ENCODE measurements around the gene KLF16.

KLF16 gene

DNA sequence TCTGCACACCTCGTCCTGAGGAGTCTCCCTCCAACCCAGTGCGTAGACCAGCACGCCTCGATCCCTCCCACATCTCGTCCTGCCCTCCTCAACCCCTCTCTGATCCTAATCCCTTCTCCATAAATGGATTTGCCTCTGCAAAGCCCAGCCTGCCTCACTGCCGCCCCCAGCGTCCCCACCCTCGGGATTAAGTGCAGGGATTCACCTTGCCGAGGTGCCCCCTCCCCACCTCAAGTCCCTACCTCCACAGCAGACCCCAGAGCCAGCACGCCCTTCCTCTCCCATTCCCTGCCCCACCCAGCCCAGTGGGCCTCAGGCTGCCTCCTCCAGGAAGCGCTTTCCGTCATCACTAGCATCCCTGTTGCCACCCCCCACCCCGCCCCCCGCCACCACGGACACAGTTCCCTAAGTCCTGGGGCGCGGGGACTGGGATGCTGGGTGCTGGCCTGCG is 4.0 kb downstream of the KLF16 start:
- Histone ChIP-seq H3K27ac (peak overlapping the region in 14 of 21 experiments; percentile 6 to 99 (median 87)), H3K4me3 (peak overlapping the region in 3 of 7 experiments; percentile 8 to 80 (median 72))

- Histone ChIP-seq H3K4me3 (no peak overlapping the region), H3K27ac (peak overlapping the region in 18 of 21 experiments; percentile 83 to 99 (median 90))
Observed at GRCh38 chr19:1858412-1859081, 4.8 kb downstream of the KLF16 start.

DNA sequence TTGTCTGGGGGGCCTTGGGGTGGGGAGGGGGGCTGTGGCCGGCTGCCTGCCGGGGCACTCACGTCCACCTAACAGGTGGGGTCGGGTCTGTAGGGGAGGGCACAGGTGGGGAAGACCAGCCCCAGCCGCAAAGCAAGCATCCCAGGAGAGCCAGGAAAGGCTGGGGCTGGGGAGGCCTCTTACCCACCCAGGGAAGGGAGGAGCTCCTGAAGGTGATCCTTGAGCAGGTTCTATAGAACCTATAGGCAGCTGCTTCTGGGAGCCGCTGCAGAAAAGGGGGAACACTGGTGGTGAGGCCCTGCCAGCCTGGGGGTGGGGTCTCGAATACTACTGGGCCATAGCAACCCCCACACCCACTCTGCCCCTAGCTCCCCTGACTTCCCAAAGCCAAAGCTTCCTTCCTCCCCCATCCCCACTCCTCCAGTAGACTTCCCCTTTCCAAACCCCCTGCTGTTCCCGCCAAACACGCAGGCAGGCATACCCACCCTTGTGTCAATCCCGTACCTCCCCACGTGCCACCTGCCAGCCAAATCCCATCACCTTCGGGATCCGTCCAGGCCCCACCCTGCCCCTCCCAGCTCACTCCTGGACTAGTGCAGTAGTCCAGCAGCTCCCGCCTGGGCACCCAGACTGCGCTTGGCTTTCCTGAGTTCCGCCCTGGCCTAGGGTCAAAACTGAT is 5.6 kb downstream of the KLF16 start:
- Histone ChIP-seq H3K27ac (peak overlapping the region in 20 of 21 experiments; percentile 79 to 99 (median 90)), H3K4me3 (peak overlapping the region; percentile 34 to 57 (median 38))

DNA sequence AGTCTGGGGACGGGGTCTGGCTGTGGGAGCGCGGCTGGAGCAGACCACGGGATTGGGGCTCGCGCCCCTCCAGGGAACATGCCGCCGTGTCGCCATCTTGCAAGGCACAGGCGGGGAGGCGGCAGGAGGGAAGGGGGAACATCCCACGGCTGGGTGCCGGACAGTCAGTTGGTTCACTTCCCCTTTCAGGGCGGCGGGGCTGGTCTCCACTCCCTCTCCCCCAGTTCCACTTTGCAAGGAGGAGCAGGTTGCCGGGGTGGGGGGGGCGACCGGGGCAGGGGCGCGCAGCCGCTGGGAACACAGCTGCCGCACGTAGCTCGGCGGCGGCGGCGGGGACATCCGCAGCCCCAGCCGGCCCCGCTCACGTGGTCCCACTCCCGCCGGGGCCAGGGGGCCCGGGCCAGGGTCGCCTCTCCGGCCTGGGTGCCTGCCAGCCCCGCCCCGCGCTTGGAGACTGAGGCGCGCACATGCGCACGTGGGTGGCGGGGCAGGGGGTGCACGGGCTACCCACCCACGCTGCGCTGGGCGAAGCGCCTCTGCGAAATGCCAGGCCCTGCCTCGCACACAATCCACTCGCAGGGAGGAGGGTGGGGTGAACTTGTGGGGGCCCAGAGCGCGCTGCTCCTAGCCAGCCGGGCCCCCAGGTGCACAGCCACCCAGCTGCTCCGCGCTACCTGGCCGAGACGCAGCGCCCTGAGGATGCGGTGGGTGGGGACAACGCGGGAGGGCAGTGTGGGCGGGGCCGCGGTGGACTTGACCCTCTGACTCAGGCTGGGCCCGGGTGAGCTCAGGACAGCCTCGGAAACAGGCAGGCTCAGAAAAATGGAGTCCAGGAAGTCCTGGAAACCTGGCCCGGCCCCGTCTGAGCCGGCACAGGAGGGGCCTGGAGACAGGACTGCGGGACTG is 6.4 kb downstream of the KLF16 start:
- H3K4me3 ChIP-seq: peak overlapping the region; percentile 34 to 57 (median 38)
- H3K27ac ChIP-seq: peak overlapping the region; percentile 58 to 99 (median 89)

- Histone ChIP-seq H3K4me3 (peak overlapping the region; percentile 34 to 57 (median 38)), H3K27ac (peak overlapping the region; percentile 58 to 99 (median 89))
Observed at GRCh38 chr19:1856345-1856697, 7.1 kb downstream of the KLF16 start.

DNA sequence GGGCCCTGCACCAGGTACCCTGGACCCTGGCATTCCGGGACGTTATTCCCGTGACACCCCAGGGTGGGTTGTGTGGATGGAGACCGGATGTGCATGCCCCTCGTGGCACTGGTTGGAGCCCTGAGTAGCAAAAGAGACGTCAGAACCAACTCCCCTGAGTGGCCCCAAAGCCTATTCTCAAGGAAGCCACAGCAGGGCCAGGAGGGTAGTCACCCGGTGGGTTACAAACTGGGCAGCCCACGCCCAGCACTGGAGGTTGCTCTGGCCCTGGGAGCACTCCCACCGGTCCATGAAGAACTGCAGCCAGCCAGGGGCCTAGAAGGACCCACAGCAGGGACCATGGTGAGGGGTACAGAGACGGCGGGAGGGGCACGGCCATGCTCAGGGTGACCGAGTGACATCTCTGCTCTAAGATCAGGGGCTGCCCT is 7.5 kb downstream of the KLF16 start:
- H3K27ac ChIP-seq: peak overlapping the region; percentile 27 to 99 (median 89)
- H3K4me3 ChIP-seq: peak overlapping the region; percentile 34 to 57 (median 38)

GRCh38 chr19:1855040-1855827 is 8.1 kb downstream of the KLF16 start:
- Histone ChIP-seq H3K4me3 (peak overlapping the region; percentile 34 to 57 (median 38)), H3K27ac (peak overlapping the region; percentile 27 to 99 (median 89))

- Histone ChIP-seq H3K27ac (peak overlapping the region in 20 of 21 experiments; percentile 53 to 99 (median 89)), H3K4me3 (peak overlapping the region in 5 of 7 experiments; percentile 38 to 57 (median 40))
Observed at GRCh38 chr19:1854542-1855039, 8.8 kb downstream of the KLF16 start.

DNA sequence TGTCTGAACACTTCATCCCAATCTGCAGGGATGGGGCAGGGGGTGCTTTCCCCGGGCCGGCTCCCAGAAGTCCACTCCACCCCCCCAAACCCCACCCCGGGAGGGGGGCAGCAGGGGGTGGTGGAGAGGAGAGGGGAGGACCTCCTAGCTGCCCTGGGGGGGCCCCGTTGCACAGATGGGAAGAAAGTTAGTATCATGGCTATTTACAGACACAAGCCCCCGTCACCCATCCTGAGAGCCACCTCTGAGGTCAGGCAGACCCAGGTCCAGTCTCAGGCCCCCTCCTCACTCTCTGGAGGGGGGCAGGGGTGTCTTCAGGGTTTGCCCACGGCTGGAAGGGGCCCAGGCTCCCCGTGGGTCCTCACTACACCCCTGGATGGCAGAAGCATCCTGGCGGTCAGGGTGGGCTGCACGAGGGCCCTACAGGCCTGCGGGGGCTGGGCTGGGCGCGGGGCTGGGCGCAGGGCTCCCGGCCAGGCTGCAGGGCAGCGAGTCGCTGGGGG is 9.3 kb downstream of the KLF16 start:
- H3K27ac ChIP-seq: peak overlapping the region in 20 of 21 experiments; percentile 35 to 99 (median 88)
- peak overlapping the region in 3 of 7 experiments; percentile 38 to 57 (median 47) for H3K4me3 ChIP-seq

- Histone ChIP-seq H3K4me3 (peak overlapping the region in 1 of 7 experiments; percentile 57), H3K27ac (peak overlapping the region in 18 of 21 experiments; percentile 35 to 99 (median 88))
Observed at GRCh38 chr19:1853295-1854038, 9.9 kb downstream of the KLF16 start.

DNA sequence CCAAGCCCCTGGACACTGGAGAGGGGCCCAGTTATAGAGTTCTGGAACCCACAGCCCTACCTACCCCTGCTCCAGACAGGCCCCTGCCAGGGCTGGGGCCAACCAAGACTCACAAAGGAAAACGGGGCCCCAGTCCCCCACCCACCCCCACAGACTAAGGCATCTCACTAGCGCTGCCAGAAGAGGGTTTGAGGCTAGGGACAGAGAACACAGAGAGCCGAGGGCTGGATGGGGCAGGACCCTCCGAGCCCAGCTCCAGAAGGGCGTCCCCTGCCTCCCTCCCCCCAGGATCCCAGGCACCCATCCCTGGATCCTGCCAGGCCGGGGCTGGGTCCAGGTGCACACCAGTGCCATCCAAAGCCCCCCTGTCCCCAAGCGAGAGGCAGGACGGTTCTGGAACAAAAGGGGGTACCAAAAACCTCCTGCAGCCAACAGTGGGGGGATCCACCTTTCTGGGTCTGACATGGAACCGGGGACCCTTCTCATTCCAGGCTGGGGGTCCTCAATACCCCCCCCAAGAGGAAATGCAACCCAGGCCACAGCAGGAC is 10.7 kb downstream of the KLF16 start:
- Histone ChIP-seq H3K4me3 (no peak overlapping the region), H3K27ac (peak overlapping the region in 12 of 21 experiments; percentile 10 to 99 (median 48))

DNA sequence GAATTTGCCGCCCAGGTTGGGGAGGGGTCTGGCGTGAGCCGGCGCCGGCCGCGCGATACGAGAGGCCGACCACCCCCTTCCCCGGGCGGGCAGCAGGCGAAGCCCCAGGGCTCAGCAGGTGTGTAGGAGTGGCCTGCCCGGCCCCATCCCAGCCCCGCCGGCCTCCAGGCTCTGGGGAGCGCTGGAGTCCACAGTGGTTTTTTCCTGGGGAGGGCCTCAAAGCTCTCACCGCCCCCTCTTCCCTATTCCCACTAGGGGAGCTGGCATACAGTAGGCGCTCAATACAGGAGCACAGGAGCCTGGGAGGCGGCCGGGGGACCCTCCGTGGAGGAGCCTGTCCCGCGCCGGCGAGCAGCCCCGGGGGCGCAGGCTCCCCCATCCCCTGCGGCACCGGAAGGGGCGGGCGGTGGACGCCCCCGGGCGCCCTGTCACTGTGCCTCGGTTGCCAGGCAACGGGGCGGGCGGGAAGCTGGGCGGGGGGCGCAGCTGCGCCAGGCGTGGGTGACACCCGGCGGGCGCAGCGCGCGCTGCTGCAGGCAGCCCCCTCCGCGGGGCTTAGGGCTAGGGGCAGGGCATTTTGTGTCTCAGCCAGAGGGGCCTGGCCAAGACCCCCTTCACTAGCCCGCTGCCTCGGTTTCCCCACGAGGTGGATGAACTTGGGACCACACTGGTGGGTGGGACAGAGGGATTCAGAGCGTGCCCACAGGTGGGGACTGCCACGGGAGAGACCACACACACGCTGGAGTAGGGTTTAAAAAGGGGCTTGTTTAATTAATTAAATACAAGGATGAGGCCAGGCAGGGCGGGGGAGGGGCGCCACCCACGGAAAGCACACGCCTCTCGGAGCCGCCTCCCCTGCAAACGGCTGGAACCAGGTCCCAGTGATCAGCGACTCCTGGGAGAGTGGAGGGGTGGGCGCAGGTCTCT is 11.5 kb downstream of the KLF16 start:
- peak overlapping the region in 2 of 7 experiments; percentile 1 to 18 for H3K4me3 ChIP-seq
- H3K27ac ChIP-seq: peak overlapping the region in 11 of 21 experiments; percentile 20 to 99 (median 61)

DNA sequence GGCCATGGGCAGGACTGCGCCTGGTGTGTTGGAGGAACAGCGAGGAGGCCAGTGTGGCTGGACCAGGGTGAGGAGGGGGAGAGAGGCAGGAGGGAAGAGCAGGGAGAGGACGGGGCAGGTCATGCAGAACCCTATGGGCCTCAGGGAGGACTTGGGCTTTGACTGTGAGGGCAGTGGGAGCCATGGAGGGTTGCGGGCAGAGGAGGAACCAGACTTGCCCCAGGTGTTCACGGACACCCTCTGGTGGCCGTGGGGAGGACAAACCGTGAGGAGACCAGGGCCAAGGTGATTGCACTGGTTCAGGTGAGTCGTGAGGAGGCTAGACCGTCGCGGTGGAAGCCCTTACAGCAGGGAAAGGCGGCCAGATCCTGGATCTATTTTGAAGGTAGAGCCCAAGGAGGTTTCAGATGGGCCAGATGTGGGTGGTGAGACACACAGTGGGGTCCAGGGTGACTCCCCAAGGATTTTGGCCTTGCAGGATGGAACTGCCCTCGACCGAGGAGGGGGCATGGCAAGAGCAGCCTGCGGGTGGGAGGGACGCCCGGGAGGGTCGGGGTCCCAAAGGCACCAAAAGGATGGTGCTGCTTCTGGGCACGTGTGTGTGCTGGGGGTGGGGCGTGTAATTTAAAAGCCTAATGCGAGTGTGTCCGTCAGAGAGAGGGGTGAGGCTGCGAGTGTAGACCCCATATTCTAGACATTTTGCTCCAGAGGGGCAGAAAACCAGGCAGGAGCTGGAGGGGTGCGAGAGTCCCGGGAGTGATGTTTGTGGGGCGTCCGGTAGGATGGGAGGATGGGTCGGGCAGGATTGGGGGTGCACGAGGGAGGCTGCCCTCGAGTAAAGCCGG is 12.3 kb downstream of the KLF16 start:
- peak overlapping the region in 7 of 21 experiments; percentile 20 to 99 (median 61) for H3K27ac ChIP-seq
- H3K4me3 ChIP-seq: peak overlapping the region in 1 of 7 experiments; percentile 1

- Histone ChIP-seq H3K27ac (no peak overlapping the region), H3K4me3 (no peak overlapping the region)
Observed at GRCh38 chr19:1849886-1850398, 13.4 kb downstream of the KLF16 start.

GRCh38 chr19:1849132-1849474 is 14.3 kb downstream of the KLF16 start:
- Histone ChIP-seq H3K27ac (peak overlapping the region in 8 of 21 experiments; percentile 97 to 100 (median 100)), H3K4me3 (no peak overlapping the region)

Data from skin epidermis (tissue), 12 donors.